UCSD-AML1 (cell line): ENCODE results near the gene C16orf46.
A peak's percentile ranks its signal among the peaks of the same experiment; 100 is the strongest.
"Not testable (repeated sequence)": the region's sequence is repeated elsewhere in the genome, so short reads cannot be mapped to it uniquely, and the experiment has no call there.

ENCODE experiments used
- DNase-seq: peaks from one replicate; lab custom pipeline; 2025; ENCODE audit not compliant: unreplicated experiment; lab: John Stamatoyannopoulos, UW

Gene C16orf46

GRCh38 chr16:81077076-81077940 lies at the start of gene C16orf46:
Gene C16orf46 (minus strand): TSS chr16:81077238. CDS start chr16:81063955, 13,283 bp downstream.
- peak; percentile 97 for DNase-seq

GRCh38 chr16:81123092-81123852 lies 46.2 kb upstream of the C16orf46 start:
- DNase-seq = no peak

GRCh38 chr16:81121474-81121990 lies 44.5 kb upstream of the C16orf46 start:
- no peak for DNase-seq

GRCh38 chr16:81117436-81117835 lies 40.4 kb upstream of the C16orf46 start:
- no peak for DNase-seq

GRCh38 chr16:81116285-81116684 lies 39.2 kb upstream of the C16orf46 start:
- DNase-seq = no peak

- DNase-seq = no peak
Observed at GRCh38 chr16:81112453-81112852, 35.4 kb upstream of the C16orf46 start.

GRCh38 chr16:81109274-81109673 lies 32.2 kb upstream of the C16orf46 start:
- not testable (repeated sequence) for DNase-seq

- DNase-seq = no peak
Observed at GRCh38 chr16:81107511-81107910, 30.5 kb upstream of the C16orf46 start.

- DNase-seq = no peak
Observed at GRCh38 chr16:81106826-81107503, 29.9 kb upstream of the C16orf46 start.

GRCh38 chr16:81105946-81106345 lies 28.9 kb upstream of the C16orf46 start:
- DNase-seq = no peak

- no peak for DNase-seq
Observed at GRCh38 chr16:81101702-81102101, 24.7 kb upstream of the C16orf46 start.

GRCh38 chr16:81099958-81100357 lies 22.9 kb upstream of the C16orf46 start:
- no peak for DNase-seq

- no peak for DNase-seq
Observed at GRCh38 chr16:81097230-81097629, 20.2 kb upstream of the C16orf46 start.

GRCh38 chr16:81096715-81097208 lies 19.7 kb upstream of the C16orf46 start:
- DNase-seq = no peak

GRCh38 chr16:81095953-81096714 lies 19.1 kb upstream of the C16orf46 start, which contains the start of gene GCSH:
Gene GCSH (minus strand): TSS chr16:81096395. CDS start chr16:81096278, 117 bp downstream.
- DNase-seq = peak; percentile 99

- DNase-seq = no peak
Observed at GRCh38 chr16:81095653-81095952, 18.6 kb upstream of the C16orf46 start.

- no peak for DNase-seq
Observed at GRCh38 chr16:81094771-81095251, 17.8 kb upstream of the C16orf46 start.

GRCh38 chr16:81088836-81089235 lies 11.8 kb upstream of the C16orf46 start:
- no peak for DNase-seq

GRCh38 chr16:81081014-81081413 lies 4.0 kb upstream of the C16orf46 start:
- DNase-seq = no peak

- no peak for DNase-seq
Observed at GRCh38 chr16:81080233-81080632, 3.2 kb upstream of the C16orf46 start.
